ENCODE measurements around the gene AP3D1.
"Not testable (repeated sequence)": the region's sequence is repeated elsewhere in the genome, so short reads cannot be mapped to it uniquely, and the experiment has no call there.

GRCh38 chr19:2131012-2131975, 20.1 kb downstream of the AP3D1 start:
- TF ChIP-seq JUND (IDR thresholded peaks at IDR 0.05); CTCF (IDR thresholded peaks at IDR 0.05; ENCODE audit: low read depth, low read length, missing input control); REST (IDR thresholded peaks at IDR 0.05); HNF4G (IDR thresholded peaks at IDR 0.05); SP1 (IDR thresholded peaks at IDR 0.05); FOXA1 (IDR thresholded peaks at IDR 0.05); TAF1 (conservative IDR thresholded peaks at IDR 0.05); MAX (IDR thresholded peaks at IDR 0.05); RAD21 (IDR thresholded peaks at IDR 0.05); EGR1 (IDR thresholded peaks at IDR 0.05; ENCODE audit: low read depth in 2 of 2); FOXA2 (IDR thresholded peaks at IDR 0.05); YY1 (IDR thresholded peaks at IDR 0.05); ZBTB33 (IDR thresholded peaks at IDR 0.05): not testable (repeated sequence)
